Thymus (tissue), 14 donors: Measurements from ENCODE around the gene GFOD1. TPM values are rescaled to one million over a fixed set of nuclear protein-coding genes. Genes with fewer than 3 reads are reported as not detected.

Experiments
- DNase-seq, 9 donors: peaks; one replicate each; pipeline ENCODE4 v3.0.0-alpha.2; 2013; ENCODE audit warnings: low spot score in 9 of 9, low read depth in 6 of 9, missing footprints in 1 of 9
- H3K27ac ChIP-seq, 2 donors: one replicate each; pipeline ENCODE4 v1.5.1; 2013; ENCODE audit warnings: control low read depth in 1 of 2, low read depth in 1 of 2, low read length in 1 of 2, mild to moderate bottlenecking in 1 of 2, moderate library complexity in 1 of 2
- H3K27me3 ChIP-seq, 2 donors: one replicate each; pipeline ENCODE4 v1.5.1; 2013; ENCODE audit warnings: low read length in 1 of 2; ENCODE audit not compliant: control insufficient read depth in 2 of 2, insufficient read depth in 1 of 2
- H3K36me3 ChIP-seq, 2 donors: one replicate each; pipeline ENCODE4 v1.5.1; 2013; ENCODE audit warnings: low read length in 1 of 2, mild to moderate bottlenecking in 1 of 2, moderate library complexity in 1 of 2; ENCODE audit not compliant: control insufficient read depth in 2 of 2, insufficient read depth in 2 of 2
- H3K4me1 ChIP-seq, 2 donors: one replicate each; pipeline ENCODE4 v1.5.1; 2013; ENCODE audit warnings: low read length in 2 of 2; ENCODE audit not compliant: control insufficient read depth in 2 of 2, insufficient read depth in 2 of 2
- H3K4me3 ChIP-seq, 2 donors: one replicate each; pipeline ENCODE4 v1.5.1; 2013; ENCODE audit warnings: low read length in 2 of 2, control low read depth in 1 of 2, mild to moderate bottlenecking in 1 of 2
- H3K9me3 ChIP-seq, 2 donors: one replicate each; pipeline ENCODE4 v1.5.1; 2013; ENCODE audit warnings: low read length in 1 of 2, mild to moderate bottlenecking in 1 of 2; ENCODE audit not compliant: control insufficient read depth in 2 of 2, insufficient read depth in 1 of 2
- WGBS: extraction: QIAGEN DNeasy Blood & Tissue Kit; methylation state at CpG from one replicate; pipeline ENCODE4 v1.1.7; 2013; 5-methylcytosine and 5-hydroxymethylcytosine counted together
- long read RNA-seq, 10 donors: transcript quantifications; one replicate each; lab custom pipeline, GENCODE V29; 2026
- polyA plus RNA-seq: library from polyadenylated mRNA; stranded (reverse); fragments of 200-250 nt; gene quantifications from one replicate; pipeline ENCODE4 v1.2.3, GENCODE V29; 2013
- total RNA-seq: library from RNA; stranded (reverse); fragments of 120-200 nt; gene quantifications from one replicate; pipeline ENCODE4 v1.2.4, GENCODE V29; 2013
- donor health status: healthy.

The GFOD1 gene, protein sequence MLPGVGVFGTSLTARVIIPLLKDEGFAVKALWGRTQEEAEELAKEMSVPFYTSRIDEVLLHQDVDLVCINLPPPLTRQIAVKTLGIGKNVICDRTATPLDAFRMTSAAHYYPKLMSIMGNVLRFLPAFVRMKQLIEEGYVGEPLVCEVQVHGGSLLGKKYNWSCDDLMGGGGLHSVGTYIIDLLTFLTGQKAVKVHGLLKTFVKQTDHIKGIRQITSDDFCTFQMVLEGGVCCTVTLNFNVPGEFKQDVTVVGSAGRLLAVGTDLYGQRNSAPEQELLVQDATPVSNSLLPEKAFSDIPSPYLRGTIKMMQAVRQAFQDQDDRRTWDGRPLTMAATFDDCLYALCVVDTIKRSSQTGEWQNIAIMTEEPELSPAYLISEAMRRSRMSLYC
- total RNA-seq, result 4.7 TPM
- 8.1 TPM for polyA plus RNA-seq
- long read RNA-seq, donor 1, result 0 reads
- long read RNA-seq, donor 2, result 0 reads
- long read RNA-seq, donor 3, result 0 reads
- long read RNA-seq, donor 4, full-length matches to known transcripts, result 2 of 2 reads
- long read RNA-seq, donor 4, partial matches to known transcripts, result 0 of 2 reads
- long read RNA-seq, donor 4, other reads (novel, unspliced or antisense), result 0 of 2 reads
- long read RNA-seq, donor 5, full-length matches to known transcripts, result 2 of 2 reads
- long read RNA-seq, donor 5, partial matches to known transcripts, result 0 of 2 reads
- long read RNA-seq, donor 5, other reads (novel, unspliced or antisense), result 0 of 2 reads
- long read RNA-seq, donor 6, full-length matches to known transcripts, result 2 of 2 reads
- long read RNA-seq, donor 6, partial matches to known transcripts, result 0 of 2 reads
- long read RNA-seq, donor 6, other reads (novel, unspliced or antisense), result 0 of 2 reads
- long read RNA-seq, donor 7, partial matches to known transcripts, result 0 of 1 reads
- long read RNA-seq, donor 7, other reads (novel, unspliced or antisense), result 0 of 1 reads
- long read RNA-seq, donor 8, partial matches to known transcripts, result 0 of 1 reads
- long read RNA-seq, donor 8, other reads (novel, unspliced or antisense), result 0 of 1 reads
- long read RNA-seq, donor 9, partial matches to known transcripts, result 0 of 1 reads
- long read RNA-seq, donor 9, other reads (novel, unspliced or antisense), result 0 of 1 reads
- long read RNA-seq, donor 10, full-length matches to known transcripts, result 3 of 3 reads
- long read RNA-seq, donor 10, partial matches to known transcripts, result 0 of 3 reads
- long read RNA-seq, donor 10, other reads (novel, unspliced or antisense), result 0 of 3 reads

- H3K4me3 ChIP-seq, result peak within 1 kb of the TSS; percentile 61 to 66
- peaks cover 13 to 46% of the 10 kb centered on the region in 2 donors for H3K4me1 ChIP-seq
- DNase-seq, result peak in 6 of 9 donors; percentile 63 to 84 (median 71)
- H3K27ac ChIP-seq, result peak within 1 kb of the TSS in 1 of 2 donors; percentile 64
- no peaks in the 10 kb centered on the region for H3K9me3 ChIP-seq
- peaks cover 0 to 31% of the 10 kb centered on the region in 2 donors for H3K27me3 ChIP-seq
- under 1% methylated on average over 109 of the region's 109 CpGs for WGBS
- no peaks in the 10 kb centered on the region for H3K36me3 ChIP-seq
Measured at GRCh38 chr6:13487122-13488014, at the start of gene GFOD1. Gene GFOD1 (minus strand): TSS chr6:13487600. CDS start chr6:13486890, 710 bp downstream.

DNA sequence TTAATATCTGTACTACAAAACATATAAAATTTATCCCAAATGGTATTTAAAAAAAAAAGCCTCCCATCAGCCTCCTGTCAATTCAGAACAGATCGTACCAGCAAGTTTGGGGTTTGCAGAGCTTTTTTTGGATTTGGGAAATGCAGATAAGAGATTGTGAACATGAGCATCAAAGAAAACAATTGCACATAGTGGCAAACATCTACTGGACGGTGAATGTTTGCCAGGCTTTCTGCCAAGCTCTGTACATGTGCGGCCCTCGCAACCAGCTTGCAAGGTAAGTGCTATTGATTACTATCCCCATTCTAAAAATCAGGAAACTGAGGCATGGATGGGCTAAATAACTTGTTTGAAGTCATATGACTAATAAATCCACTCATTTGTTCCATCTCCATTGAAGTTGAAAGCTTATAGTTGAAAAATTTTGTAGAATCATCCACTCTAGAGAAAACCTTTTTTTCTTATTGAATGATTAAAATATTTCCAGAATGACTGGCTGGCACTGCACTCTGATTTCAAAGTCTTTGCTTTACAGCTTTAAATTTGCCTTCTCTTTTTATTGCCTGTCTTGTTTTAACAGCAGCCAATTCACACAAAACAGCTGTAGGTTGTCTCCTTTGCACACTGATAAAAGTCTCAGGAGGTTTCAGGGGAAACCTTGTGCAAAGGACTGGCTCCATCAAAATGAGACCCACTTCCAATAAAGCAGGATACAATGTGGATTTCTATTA, 49.6 kb upstream of the GFOD1 start:
- WGBS, result 97% methylated on average over 4 of the region's 4 CpGs
- Histone ChIP-seq H3K4me3 (no peak overlapping the region), H3K36me3 (no peaks in the 10 kb centered on the region), H3K9me3 (peaks cover 0 to 3% of the 10 kb centered on the region in 2 donors), H3K27me3 (no peaks in the 10 kb centered on the region), H3K4me1 (no peaks in the 10 kb centered on the region), H3K27ac (no peak overlapping the region)
- DNase-seq, result no peak

- H3K36me3 ChIP-seq, result no peaks in the 10 kb centered on the region
- no peaks in the 10 kb centered on the region for H3K9me3 ChIP-seq
- H3K4me1 ChIP-seq, result no peaks in the 10 kb centered on the region
- 97% methylated on average over 3 of the region's 3 CpGs for WGBS
- no peak for DNase-seq
- no peak overlapping the region for H3K27ac ChIP-seq
- H3K4me3 ChIP-seq, result no peak overlapping the region
- H3K27me3 ChIP-seq, result no peaks in the 10 kb centered on the region
Measured at GRCh38 chr6:13535306-13535705, 47.9 kb upstream of the GFOD1 start.

GRCh38 chr6:13534536-13534935, 47.1 kb upstream of the GFOD1 start:
- Histone ChIP-seq H3K9me3 (no peaks in the 10 kb centered on the region), H3K4me3 (no peak overlapping the region), H3K36me3 (no peaks in the 10 kb centered on the region), H3K27me3 (no peaks in the 10 kb centered on the region), H3K4me1 (no peaks in the 10 kb centered on the region), H3K27ac (no peak overlapping the region)
- WGBS, result 97% methylated on average over 3 of the region's 3 CpGs
- DNase-seq, result no peak

DNA sequence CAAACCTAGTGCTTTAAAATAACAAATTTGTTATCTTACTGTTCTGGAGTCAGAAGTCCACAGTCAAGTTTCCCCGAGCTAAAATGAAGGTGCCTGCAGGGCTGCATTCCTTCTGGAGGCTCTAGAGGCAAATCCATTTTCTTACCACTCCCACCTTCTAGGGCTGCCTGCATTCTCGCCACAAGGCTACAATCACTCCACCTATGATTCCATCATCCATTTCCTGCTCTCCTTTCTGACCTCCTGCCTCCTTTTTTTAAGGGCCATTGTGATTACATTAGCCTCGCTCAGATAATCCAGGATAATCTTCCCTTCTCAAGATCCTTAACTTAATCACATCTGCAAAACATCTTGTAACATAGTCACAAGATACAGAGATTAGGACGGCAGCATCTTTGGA, 44.6 kb upstream of the GFOD1 start:
- Histone ChIP-seq H3K9me3 (no peaks in the 10 kb centered on the region), H3K27me3 (no peaks in the 10 kb centered on the region), H3K4me1 (peaks cover 7 to 13% of the 10 kb centered on the region in 2 donors), H3K27ac (no peak overlapping the region), H3K4me3 (no peak overlapping the region), H3K36me3 (no peaks in the 10 kb centered on the region)
- WGBS, result 83% methylated on average over 4 of the region's 4 CpGs
- no peak for DNase-seq

DNA sequence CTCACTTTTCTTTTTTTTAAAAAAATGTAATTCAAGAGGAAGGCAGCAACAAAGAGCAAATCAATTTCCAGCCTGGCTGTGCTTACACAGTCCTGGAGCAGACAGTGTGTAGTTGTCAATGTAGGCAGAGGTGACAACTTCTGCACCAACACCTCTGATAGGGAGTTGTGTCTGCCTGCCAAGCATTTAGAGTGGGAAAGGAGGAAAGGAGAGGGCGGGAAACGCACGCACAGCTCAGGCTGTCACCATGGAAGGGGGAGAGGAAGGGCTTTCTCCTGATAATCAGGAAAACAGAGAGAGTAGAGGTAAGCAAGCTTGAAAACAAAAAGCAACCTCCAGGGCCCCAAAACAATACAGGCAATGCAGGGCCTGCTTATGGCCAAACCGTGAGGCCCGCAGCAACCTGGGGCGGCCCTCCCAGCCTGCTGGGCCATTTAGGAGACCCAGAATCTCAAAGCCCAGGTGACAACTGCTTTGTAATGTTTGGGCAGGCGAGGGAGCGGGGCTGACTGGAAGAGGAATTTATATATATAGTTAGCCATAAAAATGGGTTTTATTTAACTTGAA, 41.5 kb upstream of the GFOD1 start:
- WGBS, result 84% methylated on average over 8 of the region's 8 CpGs

GRCh38 chr6:13528232-13528631, 40.8 kb upstream of the GFOD1 start:
- DNase-seq, result no peak
- no peak overlapping the region for H3K4me3 ChIP-seq
- no peaks in the 10 kb centered on the region for H3K9me3 ChIP-seq
- H3K36me3 ChIP-seq, result no peaks in the 10 kb centered on the region
- H3K4me1 ChIP-seq, result peaks cover 28 to 41% of the 10 kb centered on the region in 2 donors
- 78% methylated on average over 3 of the region's 3 CpGs for WGBS
- no peak overlapping the region for H3K27ac ChIP-seq
- H3K27me3 ChIP-seq, result no peaks in the 10 kb centered on the region

More for the DNA sequence above, 41.5 kb upstream of the GFOD1 start:
- Histone ChIP-seq H3K27ac (no peak overlapping the region), H3K4me3 (no peak overlapping the region), H3K36me3 (no peaks in the 10 kb centered on the region), H3K9me3 (no peaks in the 10 kb centered on the region), H3K4me1 (peaks cover 25 to 37% of the 10 kb centered on the region in 2 donors), H3K27me3 (no peaks in the 10 kb centered on the region)
- no peak for DNase-seq
